Loucy (cell line): ENCODE results near the gene PTMA.

Experiments
- CTCF ChIP-seq: fragments of 200-600 bp; sonication (generic); conservative IDR thresholded peaks from 2 replicates; pipeline ENCODE4 v1.5.1; 2014; ENCODE audit warnings: mild to moderate bottlenecking, antibody characterized with exemption, low read length
- EZH2phosphoT487 ChIP-seq: fragments of 200-600 bp; IDR thresholded peaks from 2 replicates; pipeline ENCODE4 v1.6.1; 2018; ENCODE audit warnings: antibody characterized with exemption, mild to moderate bottlenecking, moderate library complexity, borderline replicate concordance

- TF ChIP-seq CTCF (peak; percentile 94), EZH2phosphoT487 (no peak)
These were observed 6.5 kb downstream of the PTMA start for GRCh38 chr2:231714639-231715498.
